KBM-7 (cell line): Measurements from ENCODE around the gene CDH6.

ENCODE experiments used
- DNase-seq: peaks from one replicate; pipeline ENCODE4 v3.0.0-alpha.2; 2015
- in situ Hi-C: fragments of 300-500 bp; cut with MboI; formaldehyde crosslinking; loops from 2 replicates; pipeline ENCODE4 v1.14.3; 2020; ENCODE audit warnings: low sequenced_read_pairs, low pct_unique_long_range_greater_than_20kb, mixed read lengths

CDH6 gene

GRCh38 chr5:31194892-31195555 lies 1.5 kb downstream of the CDH6 start:
- in situ Hi-C loops: no loop called here
- DNase-seq: no peak

GRCh38 chr5:31196309-31196708 lies 2.8 kb downstream of the CDH6 start:
- in situ Hi-C loops: no loop called here

GRCh38 chr5:31197183-31197582 lies 3.7 kb downstream of the CDH6 start:
- no peak for DNase-seq
- in situ Hi-C loops: no loop called here

More at GRCh38 chr5:31196309-31196708, 2.8 kb downstream of the CDH6 start:
- no peak for DNase-seq

GRCh38 chr5:31204958-31205357 lies 11.5 kb downstream of the CDH6 start:
- no peak for DNase-seq
- in situ Hi-C loops: no loop called here

GRCh38 chr5:31208043-31208442 lies 14.6 kb downstream of the CDH6 start:
- in situ Hi-C loops: no loop called here

GRCh38 chr5:31209334-31209733 lies 15.8 kb downstream of the CDH6 start:
- DNase-seq: no peak
- in situ Hi-C loops: no loop called here

More at GRCh38 chr5:31208043-31208442, 14.6 kb downstream of the CDH6 start:
- no peak for DNase-seq

- in situ Hi-C loops: no loop called here
- DNase-seq: no peak
Observed at GRCh38 chr5:31211098-31211497, 17.6 kb downstream of the CDH6 start.

GRCh38 chr5:31213257-31213656 lies 19.8 kb downstream of the CDH6 start:
- in situ Hi-C loops: no loop called here
- DNase-seq: no peak

- in situ Hi-C loops: no loop called here
- DNase-seq: no peak
Observed at GRCh38 chr5:31213705-31214121, 20.2 kb downstream of the CDH6 start.

- in situ Hi-C loops: no loop called here
Observed at GRCh38 chr5:31214229-31214628, 20.7 kb downstream of the CDH6 start.

GRCh38 chr5:31215236-31215635 lies 21.8 kb downstream of the CDH6 start:
- in situ Hi-C loops: no loop called here

More at GRCh38 chr5:31214229-31214628, 20.7 kb downstream of the CDH6 start:
- DNase-seq: no peak

GRCh38 chr5:31217446-31217845 lies 24.0 kb downstream of the CDH6 start:
- in situ Hi-C loops: no loop called here
- no peak for DNase-seq

More at GRCh38 chr5:31215236-31215635, 21.8 kb downstream of the CDH6 start:
- no peak for DNase-seq

- in situ Hi-C loops: no loop called here
- DNase-seq: no peak
Observed at GRCh38 chr5:31218978-31219377, 25.5 kb downstream of the CDH6 start.

GRCh38 chr5:31221001-31221400 lies 27.5 kb downstream of the CDH6 start:
- DNase-seq: no peak
- in situ Hi-C loops: no loop called here

GRCh38 chr5:31225118-31225517 lies 31.6 kb downstream of the CDH6 start:
- DNase-seq: no peak
- in situ Hi-C loops: no loop called here

GRCh38 chr5:31225613-31226012 lies 32.1 kb downstream of the CDH6 start:
- peak; percentile 7 for DNase-seq
- in situ Hi-C loops: no loop called here

- in situ Hi-C loops: no loop called here
- DNase-seq: no peak
Observed at GRCh38 chr5:31226651-31227050, 33.2 kb downstream of the CDH6 start.

GRCh38 chr5:31229266-31229665 lies 35.8 kb downstream of the CDH6 start:
- in situ Hi-C loops: no loop called here
- DNase-seq: no peak

GRCh38 chr5:31231177-31231838 lies 37.8 kb downstream of the CDH6 start:
- in situ Hi-C loops: no loop called here
- no peak for DNase-seq

GRCh38 chr5:31232273-31232888 lies 38.9 kb downstream of the CDH6 start:
- in situ Hi-C loops: no loop called here
- peak; percentile 59 for DNase-seq
